Naive thymus-derived CD4-positive, alpha-beta T cell (primary cell): ENCODE measurements around the gene RPL14. TPM values are rescaled to one million over a fixed set of nuclear protein-coding genes. Genes with fewer than 3 reads are reported as not detected.

Experiments
- ATAC-seq: fragments of 150-1000 bp; cut with Tn5 transposase; 2 replicates; pipeline ENCODE4 v1.10.0; 2021; ENCODE audit warnings: mild to moderate bottlenecking, moderate library complexity
- CTCF ChIA-PET: fragments of 350-600 bp; sonication (Branson Sonifier 250); formaldehyde crosslinking; loops from one replicate; lab custom pipeline; 2021; ENCODE audit warnings: antibody characterized with exemption; lab: Charles Lee
- POLR2A ChIA-PET: fragments of 350-600 bp; sonication (Branson Sonifier 250); formaldehyde crosslinking; loops from one replicate; lab custom pipeline; 2021; ENCODE audit warnings: antibody characterized with exemption, inconsistent platforms; lab: Charles Lee
- DNase-seq, 9 donors: peaks; one replicate each; pipeline versions ENCODE4 v3.0.0 to v3.0.0-alpha.2; 2020 to 2022; ENCODE audit warnings: mixed read lengths in 1 of 9
- H3K27ac ChIP-seq: one replicate; pipeline ENCODE4 v1.7.0; 2013; ENCODE audit warnings: mild to moderate bottlenecking, low read depth, low read length, moderate library complexity
- H3K27me3 ChIP-seq, 2 donors: one replicate each; pipeline ENCODE4 v1.7.0; 2013; ENCODE audit warnings: low read length in 2 of 2, mild to moderate bottlenecking in 2 of 2, moderate library complexity in 2 of 2; ENCODE audit not compliant: control insufficient read depth in 2 of 2, insufficient read depth in 2 of 2
- H3K36me3 ChIP-seq, 3 experiments: 1 replicate in 2 of 3; 2 replicates in 1 of 3; pipeline ENCODE4 v1.7.0; 2013; ENCODE audit warnings: low read length in 3 of 3, mild to moderate bottlenecking in 3 of 3, moderate library complexity in 1 of 3; ENCODE audit not compliant: insufficient read depth in 3 of 3, control insufficient read depth in 2 of 3
- H3K4me1 ChIP-seq, 2 donors: one replicate each; pipeline ENCODE4 v1.7.0; 2013; ENCODE audit warnings: low read length in 2 of 2, mild to moderate bottlenecking in 2 of 2, moderate library complexity in 1 of 2; ENCODE audit not compliant: control insufficient read depth in 2 of 2, insufficient read depth in 2 of 2
- H3K4me3 ChIP-seq: 2 replicates; pipeline ENCODE4 v1.7.0; 2013; ENCODE audit warnings: mild to moderate bottlenecking, low read length
- H3K9me3 ChIP-seq, 3 experiments: 1 replicate in 2 of 3; 2 replicates in 1 of 3; pipeline ENCODE4 v1.7.0; 2013; ENCODE audit warnings: low read length in 3 of 3; ENCODE audit not compliant: control insufficient read depth in 2 of 3
- H3K27ac Mint-ChIP-seq, 9 donors: one replicate each; pipeline ENCODE4 v1.8.0; 2020 to 2022; ENCODE audit warnings: mixed read lengths in 9 of 9, mild to moderate bottlenecking in 8 of 9, moderate library complexity in 5 of 9, inconsistent platforms in 2 of 9
- H3K27me3 Mint-ChIP-seq, 5 donors: one replicate each; pipeline ENCODE4 v1.8.0; 2021 to 2022; ENCODE audit warnings: mixed read lengths in 5 of 5, mild to moderate bottlenecking in 1 of 5
- H3K36me3 Mint-ChIP-seq, 5 donors: one replicate each; pipeline ENCODE4 v1.8.0; 2020 to 2022; ENCODE audit warnings: mixed read lengths in 5 of 5, mild to moderate bottlenecking in 3 of 5, inconsistent platforms in 1 of 5
- H3K4me1 Mint-ChIP-seq, 7 donors: one replicate each; pipeline ENCODE4 v1.8.0; 2020 to 2022; ENCODE audit warnings: mixed read lengths in 7 of 7, mild to moderate bottlenecking in 3 of 7, inconsistent platforms in 1 of 7
- H3K4me3 Mint-ChIP-seq, 10 donors: one replicate each; pipeline ENCODE4 v1.8.0; 2020 to 2022; ENCODE audit warnings: mild to moderate bottlenecking in 10 of 10, mixed read lengths in 10 of 10, moderate library complexity in 6 of 10, inconsistent platforms in 2 of 10
- H3K9me3 Mint-ChIP-seq, 11 donors: one replicate each; pipeline ENCODE4 v1.8.0; 2020 to 2022; ENCODE audit warnings: mixed read lengths in 11 of 11, mild to moderate bottlenecking in 4 of 11, inconsistent platforms in 1 of 11, moderate library complexity in 1 of 11
- intact Hi-C, 2 donors: fragments of 100-400 bp; cut with micrococcal nuclease; formaldehyde crosslinking; loops; one replicate each; pipeline ENCODE4 v1.15.1; 2023
- polyA plus RNA-seq, 2 donors: library from polyadenylated mRNA; unstranded; fragments of 300-500 nt; fragmentation: Illumina TruSeq; gene quantifications; one replicate each; pipeline ENCODE4 v1.2.3, GENCODE V29; 2021
- total RNA-seq, 6 experiments: library from RNA in 5 of 6; stranded (reverse) in 5 of 6; gene quantifications; 1 replicate in 5 of 6; 2 replicates in 1 of 6; pipeline ENCODE4 v1.2.3 and lab custom pipeline; 2021 to 2026

The RPL14 gene
- total and polyA plus RNA-seq, 7 experiments from 2014 or later: 1,689 to 3,746 (median 2,803) TPM

- no peaks in the 10 kb centered on the region for H3K27me3 Mint-ChIP-seq
- no peak for DNase-seq
- H3K9me3 Mint-ChIP-seq: peaks cover 0 to 3% (median 0%) of the 10 kb centered on the region in 11 donors
- Histone ChIP-seq H3K4me3 (peak overlapping the region; percentile 79), H3K9me3 (no peaks in the 10 kb centered on the region), H3K4me1 (peaks cover 9 to 13% of the 10 kb centered on the region in 2 donors), H3K27me3 (no peaks in the 10 kb centered on the region), H3K36me3 (no peaks in the 10 kb centered on the region), H3K27ac (peak overlapping the region; percentile 94)
- H3K4me3 Mint-ChIP-seq: peak overlapping the region; percentile 88 to 99 (median 94)
- ChIA-PET CTCF (interaction anchor here (0.7 kb wide), 1 partner anchor 122 kb away, joined by 3 read pairs; no protein-coding TSS in a partner anchor), POLR2A (interaction anchor here (0.8 to 4.9 kb wide), 11 partner anchors 8 to 1510 kb away, joined by 3 to 37 read pairs (median 5); partner anchors contain the start of genes EIF1B, ULK4 and ZNF621)
- peak overlapping the region; percentile 96 to 100 (median 98) for H3K27ac Mint-ChIP-seq
- H3K36me3 Mint-ChIP-seq: peaks cover 0 to 8% (median 3%) of the 10 kb centered on the region in 5 donors
- H3K4me1 Mint-ChIP-seq: peaks cover 15 to 46% (median 32%) of the 10 kb centered on the region in 7 donors
- no peak for ATAC-seq
- intact Hi-C loops: loop anchor here (2.0 to 10.0 kb wide), 6 partner anchors 125 to 1563 kb away; partner anchors contain the start of genes RPSA (in 1 of the 2), SCN11A (in 1 of the 2) and WDR48 (in 1 of the 2)
These were observed 5.1 kb upstream of the RPL14 start for GRCh38 chr3:40452057-40452456.

GRCh38 chr3:40452562-40452875 lies 4.6 kb upstream of the RPL14 start:
- ATAC-seq: no peak

GRCh38 chr3:40452876-40453730 lies 4.0 kb upstream of the RPL14 start:
- Mint-ChIP-seq H3K9me3 (peaks cover 0 to 4% (median 0%) of the 10 kb centered on the region in 11 donors), H3K4me3 (peak overlapping the region; percentile 88 to 99 (median 94)), H3K27me3 (no peaks in the 10 kb centered on the region), H3K36me3 (peaks cover 0 to 8% (median 6%) of the 10 kb centered on the region in 5 donors), H3K4me1 (peaks cover 13 to 53% (median 39%) of the 10 kb centered on the region in 7 donors), H3K27ac (peak overlapping the region; percentile 96 to 100 (median 98))
- DNase-seq (peak; percentile 81 to 97 (median 93)), ATAC-seq (peak; percentile 95)
- peaks cover 13 to 18% of the 10 kb centered on the region in 2 donors for H3K4me1 ChIP-seq
- intact Hi-C loops: loop anchor here (1.0 to 10.0 kb wide), 16 partner anchors 24 to 1562 kb away; partner anchors contain the start of genes EIF1B (in 2 of the 2), RPSA (in 2 of the 2), ZNF619 (in 2 of the 2) and ZNF621 (in 2 of the 2)
- H3K9me3 ChIP-seq: no peaks in the 10 kb centered on the region
- H3K27ac ChIP-seq: peak overlapping the region; percentile 94
- ChIA-PET POLR2A (interaction anchor here (0.8 to 4.9 kb wide), 11 partner anchors 8 to 1509 kb away, joined by 3 to 37 read pairs (median 5); partner anchors contain the start of genes EIF1B, ULK4 and ZNF621), CTCF (interaction anchor here (0.9 kb wide), 1 partner anchor 53 kb away, joined by 3 read pairs; the partner anchor contains the start of gene ZNF620)
- peak overlapping the region; percentile 79 for H3K4me3 ChIP-seq
- no peaks in the 10 kb centered on the region for H3K36me3 ChIP-seq
- H3K27me3 ChIP-seq: no peaks in the 10 kb centered on the region

More at GRCh38 chr3:40452562-40452875, 4.6 kb upstream of the RPL14 start:
- no peaks in the 10 kb centered on the region for H3K9me3 ChIP-seq
- ChIA-PET CTCF (no interaction called here), POLR2A (interaction anchor here (0.8 to 4.9 kb wide), 10 partner anchors 9 to 1510 kb away, joined by 3 to 37 read pairs (median 4); partner anchors contain the start of genes EIF1B, ULK4 and ZNF621)
- peaks cover 13 to 48% (median 33%) of the 10 kb centered on the region in 7 donors for H3K4me1 Mint-ChIP-seq
- H3K27me3 ChIP-seq: no peaks in the 10 kb centered on the region
- H3K36me3 ChIP-seq: no peaks in the 10 kb centered on the region
- peak overlapping the region; percentile 94 for H3K27ac ChIP-seq
- H3K4me1 ChIP-seq: peaks cover 9 to 13% of the 10 kb centered on the region in 2 donors
- peak overlapping the region; percentile 96 to 100 (median 98) for H3K27ac Mint-ChIP-seq
- H3K9me3 Mint-ChIP-seq: peaks cover 0 to 4% (median 0%) of the 10 kb centered on the region in 11 donors
- intact Hi-C loops: loop anchor here (2.0 to 10.0 kb wide), 6 partner anchors 126 to 1562 kb away; partner anchors contain the start of genes RPSA (in 1 of the 2), SCN11A (in 1 of the 2) and WDR48 (in 1 of the 2)
- no peak for DNase-seq
- no peaks in the 10 kb centered on the region for H3K27me3 Mint-ChIP-seq
- H3K4me3 ChIP-seq: peak overlapping the region; percentile 79
- peak overlapping the region; percentile 88 to 99 (median 94) for H3K4me3 Mint-ChIP-seq
- H3K36me3 Mint-ChIP-seq: peaks cover 0 to 8% (median 2%) of the 10 kb centered on the region in 5 donors

GRCh38 chr3:40453933-40454332 lies 3.2 kb upstream of the RPL14 start:
- CTCF ChIA-PET: interaction anchor here (0.7 to 0.9 kb wide), 2 partner anchors 52 to 70 kb away, joined by 3 read pairs; partner anchors contain the start of gene ZNF620
- Histone ChIP-seq H3K36me3 (peaks cover 5 to 8% (median 5%) of the 10 kb centered on the region in 3 experiments), H3K27me3 (no peaks in the 10 kb centered on the region), H3K9me3 (no peaks in the 10 kb centered on the region), H3K4me3 (peak overlapping the region; percentile 79), H3K4me1 (peaks cover 22 to 24% of the 10 kb centered on the region in 2 donors), H3K27ac (no peak overlapping the region)
- Mint-ChIP-seq H3K27me3 (no peaks in the 10 kb centered on the region), H3K36me3 (peaks cover 0 to 16% (median 12%) of the 10 kb centered on the region in 5 donors), H3K4me1 (peaks cover 21 to 61% (median 46%) of the 10 kb centered on the region in 7 donors), H3K27ac (peak overlapping the region in 7 of 9 donors; percentile 96 to 100 (median 98)), H3K4me3 (peak overlapping the region in 8 of 10 donors; percentile 7 to 99 (median 89)), H3K9me3 (peaks cover 0 to 4% (median 0%) of the 10 kb centered on the region in 11 donors)
- no peak for DNase-seq
- intact Hi-C loops: loop anchor here (1.0 to 10.0 kb wide), 16 partner anchors 23 to 1561 kb away; partner anchors contain the start of genes EIF1B (in 2 of the 2), RPSA (in 2 of the 2), ZNF619 (in 2 of the 2) and ZNF621 (in 2 of the 2)
- no peak for ATAC-seq
- POLR2A ChIA-PET: interaction anchor here (1.4 to 4.9 kb wide), 5 partner anchors 10 to 1508 kb away, joined by 4 to 37 read pairs (median 7); partner anchors contain the start of genes EIF1B, ULK4 and ZNF621

GRCh38 chr3:40455328-40455727 lies 1.8 kb upstream of the RPL14 start:
- Histone ChIP-seq H3K4me3 (no peak overlapping the region), H3K27ac (no peak overlapping the region), H3K27me3 (no peaks in the 10 kb centered on the region), H3K4me1 (peaks cover 22 to 28% of the 10 kb centered on the region in 2 donors), H3K36me3 (peaks cover 8 to 21% (median 10%) of the 10 kb centered on the region in 3 experiments), H3K9me3 (no peaks in the 10 kb centered on the region)
- H3K4me1 Mint-ChIP-seq: peaks cover 24 to 71% (median 52%) of the 10 kb centered on the region in 7 donors
- POLR2A ChIA-PET: interaction anchor here (4.9 kb wide), 1 partner anchor 70 kb away, joined by 37 read pairs; the partner anchor contains the start of gene ZNF621
- CTCF ChIA-PET: no interaction called here
- intact Hi-C loops: loop anchor here in 1 of 2 donors (5.0 to 10.0 kb wide), 3 partner anchors 1051 to 1559 kb away; partner anchors contain the start of genes RPSA, SCN11A and WDR48
- ATAC-seq: no peak
- no peak for DNase-seq
- peak overlapping the region in 8 of 10 donors; percentile 16 to 98 (median 88) for H3K4me3 Mint-ChIP-seq
- H3K36me3 Mint-ChIP-seq: peaks cover 0 to 22% (median 15%) of the 10 kb centered on the region in 5 donors
- H3K27ac Mint-ChIP-seq: peak overlapping the region in 5 of 9 donors; percentile 36 to 98 (median 95)
- H3K27me3 Mint-ChIP-seq: no peaks in the 10 kb centered on the region
- peaks cover 0 to 4% (median 0%) of the 10 kb centered on the region in 11 donors for H3K9me3 Mint-ChIP-seq
